KG1 (cell line): Measurements from ENCODE around the gene RNF111.
"Not testable (repeated sequence)": the region's sequence is repeated elsewhere in the genome, so short reads cannot be mapped to it uniquely, and the experiment has no call there.

Experiments
- DNase-seq: peaks from one replicate; lab custom pipeline; 2025; lab: John Stamatoyannopoulos, UW

RNF111 gene

DNA sequence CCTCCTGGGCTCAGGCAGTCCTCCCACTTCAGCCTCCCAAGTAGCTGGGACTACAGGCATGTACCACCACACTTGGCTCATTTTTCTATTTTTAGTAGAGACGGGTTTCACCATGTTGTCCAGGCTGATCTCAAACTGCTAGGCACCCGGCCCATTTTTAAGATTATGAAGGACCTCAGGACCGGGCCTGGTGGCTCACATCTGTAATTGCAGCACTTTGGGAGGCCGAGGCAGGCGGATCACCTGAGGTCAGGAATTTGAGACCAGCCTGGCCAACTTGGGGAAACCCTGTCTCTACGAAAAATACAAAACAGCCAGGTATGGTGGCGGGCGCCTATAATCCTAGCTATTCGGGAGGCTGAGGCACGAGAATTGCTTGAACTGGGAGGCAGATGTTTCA lies 12.8 kb downstream of the RNF111 start:
- DNase-seq, result not testable (repeated sequence)

DNA sequence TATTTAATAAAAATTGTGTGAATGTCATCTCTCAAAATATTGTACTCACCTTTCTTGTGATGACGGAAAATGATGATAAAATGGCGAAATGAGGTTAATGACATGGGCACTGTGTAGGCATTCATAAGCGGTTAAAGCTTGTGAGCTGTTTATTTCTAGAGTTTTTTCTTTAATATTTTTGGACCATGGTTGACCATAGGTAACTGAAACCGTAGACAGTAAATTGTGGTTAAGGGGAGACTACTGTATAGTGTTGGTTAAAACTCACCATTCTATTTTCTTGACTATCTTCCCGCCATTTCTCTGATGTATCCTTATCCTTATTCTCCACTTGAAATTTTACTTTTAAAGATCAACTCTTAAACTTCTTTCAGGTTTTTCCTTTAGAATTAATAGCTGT lies 14.5 kb downstream of the RNF111 start:
- no peak for DNase-seq

DNA sequence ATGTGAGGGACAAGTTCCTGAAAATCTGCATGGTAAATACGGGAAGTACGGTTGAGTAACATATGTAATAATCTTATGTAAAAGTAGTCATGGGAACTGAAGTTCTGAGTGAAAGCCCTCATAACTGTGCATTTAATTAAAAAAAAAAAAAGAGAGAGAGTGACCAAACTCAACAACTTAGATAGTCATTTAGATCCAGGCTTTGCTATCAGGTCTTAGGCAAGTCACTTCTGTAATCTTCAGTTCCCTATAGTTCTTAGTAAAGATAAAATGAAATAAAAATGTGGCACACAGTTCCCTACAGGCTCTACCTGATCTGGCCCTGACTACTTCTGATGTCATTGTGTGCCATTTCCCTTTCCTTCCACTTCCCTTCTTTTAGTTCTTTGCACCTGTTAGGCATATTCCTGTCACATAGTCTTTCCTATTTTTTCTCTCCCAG lies 15.0 kb downstream of the RNF111 start:
- DNase-seq, result no peak

DNA sequence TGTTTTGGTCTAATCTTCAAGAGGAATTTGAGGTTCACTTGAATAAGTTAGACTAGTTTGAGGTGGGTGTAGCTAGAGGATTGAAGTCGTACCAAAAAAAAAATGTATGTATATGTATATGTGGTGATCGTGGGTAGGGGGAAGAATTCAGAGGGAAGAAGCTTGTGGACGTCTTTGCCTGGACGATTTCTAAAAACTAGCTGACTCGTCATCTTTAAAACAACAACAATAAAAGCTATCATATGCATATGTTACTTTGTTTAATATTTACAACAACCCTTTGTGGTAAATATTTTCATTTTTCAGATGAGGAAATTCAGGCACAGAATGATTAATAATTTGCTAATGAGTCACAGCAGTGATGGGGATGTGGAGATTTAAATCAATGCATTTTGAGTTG lies 18.1 kb downstream of the RNF111 start:
- no peak for DNase-seq

GRCh38 chr15:59008086-59008485 lies 20.6 kb downstream of the RNF111 start:
- no peak for DNase-seq

GRCh38 chr15:59011262-59011952 lies 23.9 kb downstream of the RNF111 start:
- DNase-seq, result no peak

DNA sequence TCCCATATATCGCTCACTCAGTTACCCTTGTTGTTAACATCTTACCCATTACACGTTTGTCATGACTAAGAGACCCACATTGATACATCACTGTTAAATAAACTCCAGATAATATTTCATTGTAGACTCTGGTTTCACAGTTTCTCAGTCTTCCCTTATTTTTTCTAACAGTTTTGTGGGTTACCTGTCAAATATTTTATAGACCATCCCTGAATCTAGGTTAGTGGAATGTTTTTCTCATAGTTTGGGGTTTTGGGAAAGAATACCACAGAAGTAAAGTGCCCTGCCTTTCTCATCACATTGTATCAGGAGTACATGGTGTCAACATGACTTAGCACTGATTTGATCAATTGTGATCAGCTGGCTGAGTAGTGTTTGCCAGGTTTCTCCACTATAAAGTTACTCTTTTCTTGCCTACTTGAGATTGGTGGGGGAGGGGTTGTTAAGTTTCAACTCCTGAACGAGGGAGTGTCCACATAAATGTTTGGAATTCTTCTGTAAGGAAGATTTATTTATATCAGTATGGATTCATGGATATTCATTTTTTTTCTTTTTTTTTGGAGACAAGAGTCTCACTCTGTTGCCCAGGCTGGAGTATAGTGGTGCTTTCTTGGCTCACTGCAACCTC lies 25.9 kb downstream of the RNF111 start:
- no peak for DNase-seq

GRCh38 chr15:59014068-59014467 lies 26.6 kb downstream of the RNF111 start:
- no peak for DNase-seq

DNA sequence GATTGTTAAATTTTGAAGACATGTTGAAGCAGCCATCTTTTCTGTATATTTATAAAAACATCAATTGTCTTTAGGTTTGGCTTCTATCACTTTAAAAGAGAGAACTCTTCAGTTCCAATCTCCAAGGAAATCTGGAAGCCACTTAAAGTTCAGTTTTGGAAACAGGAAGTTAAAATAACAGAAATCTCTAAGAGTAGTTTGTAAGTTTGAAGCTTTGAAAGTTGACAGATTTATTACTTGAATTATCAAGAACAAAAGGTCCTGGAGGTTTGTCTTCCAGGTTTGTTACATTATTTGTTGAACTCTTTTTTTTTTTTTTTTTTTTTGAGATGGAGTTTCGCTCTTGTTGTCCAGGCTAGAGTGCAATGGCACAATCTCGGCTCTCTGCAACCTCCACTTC lies 30.0 kb downstream of the RNF111 start:
- DNase-seq, result peak; percentile 18

DNA sequence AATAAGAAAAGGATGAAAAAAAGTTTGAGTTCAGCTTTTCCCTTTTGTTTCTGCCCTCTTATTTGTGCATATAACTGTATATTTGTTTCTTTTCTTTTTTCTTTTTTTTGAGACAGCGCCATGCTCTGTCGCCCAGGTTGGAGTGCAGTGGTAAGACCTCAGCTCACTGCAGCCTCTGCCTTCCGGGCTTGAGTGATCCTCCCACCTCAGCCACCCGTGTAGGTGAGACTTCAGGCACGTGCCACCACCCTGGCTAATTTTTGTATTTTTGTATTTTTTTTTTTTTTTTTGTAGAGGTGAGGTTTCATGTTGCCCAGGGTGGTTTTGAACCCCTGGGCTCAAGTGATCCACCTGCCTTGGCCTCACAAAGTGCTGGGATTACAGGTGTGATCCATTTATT lies 31.4 kb downstream of the RNF111 start:
- DNase-seq, result no peak

DNA sequence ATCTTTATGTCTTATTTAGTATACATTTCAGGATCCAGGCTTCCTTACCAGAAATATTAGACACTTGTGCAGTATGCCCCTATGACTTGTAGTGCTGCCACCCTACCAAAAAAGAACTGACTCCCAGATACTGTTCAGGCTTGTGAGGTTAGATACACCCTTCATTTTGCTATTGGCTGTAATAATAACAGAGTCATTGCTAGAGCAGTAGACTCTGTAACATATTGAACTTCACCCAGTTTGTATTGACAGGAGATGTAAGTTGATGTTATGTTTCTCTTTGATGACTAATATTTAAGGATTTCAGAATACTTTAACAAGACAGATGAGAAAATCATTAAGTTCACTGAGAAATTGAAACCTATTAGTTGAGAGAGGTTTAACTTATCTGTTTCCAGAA lies 32.9 kb downstream of the RNF111 start:
- DNase-seq, result no peak

- DNase-seq, result no peak
These were observed 34.7 kb downstream of the RNF111 start for GRCh38 chr15:59022188-59022587.

DNA sequence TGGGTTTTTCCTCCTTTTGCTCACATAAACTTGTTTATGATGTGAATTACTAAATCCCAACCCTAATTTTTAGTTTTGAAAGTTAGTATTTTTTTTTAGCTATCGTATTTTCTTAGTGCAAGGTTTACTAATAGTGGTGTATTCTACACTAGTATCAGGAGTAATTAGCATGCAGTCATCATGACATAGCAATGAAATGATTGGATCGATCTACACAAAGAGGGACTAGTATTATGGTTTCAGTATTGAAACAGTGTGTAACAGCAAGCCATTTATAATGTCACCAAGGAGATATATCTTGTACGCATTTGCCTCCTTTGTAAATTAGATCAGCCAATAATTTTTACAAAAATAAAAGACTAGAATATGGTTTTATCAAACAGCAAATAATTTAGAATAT lies 38.7 kb downstream of the RNF111 start:
- no peak for DNase-seq

GRCh38 chr15:59028387-59028955 lies 41.0 kb downstream of the RNF111 start:
- no peak for DNase-seq

- DNase-seq, result no peak
These were observed 42.1 kb downstream of the RNF111 start for GRCh38 chr15:59029554-59029953.

DNA sequence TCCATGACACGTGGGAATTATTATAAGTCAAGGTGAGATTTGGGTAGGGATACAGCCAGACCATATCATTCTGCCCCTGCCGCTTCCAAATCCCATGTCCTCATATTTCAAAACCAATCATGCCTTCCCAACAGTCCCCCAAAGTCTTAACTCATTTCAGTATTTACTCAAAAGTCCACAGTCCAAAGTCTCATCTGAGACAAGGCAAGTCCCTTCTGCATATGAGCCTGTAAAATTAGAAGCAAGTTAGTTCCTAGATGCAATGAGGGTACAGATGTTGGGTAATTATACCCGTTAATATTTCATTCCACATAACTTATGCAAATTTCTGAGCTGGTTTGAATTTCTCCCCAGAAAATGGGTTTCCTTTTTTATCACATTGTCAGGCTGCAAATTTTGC lies 47.7 kb downstream of the RNF111 start:
- DNase-seq, result no peak

DNA sequence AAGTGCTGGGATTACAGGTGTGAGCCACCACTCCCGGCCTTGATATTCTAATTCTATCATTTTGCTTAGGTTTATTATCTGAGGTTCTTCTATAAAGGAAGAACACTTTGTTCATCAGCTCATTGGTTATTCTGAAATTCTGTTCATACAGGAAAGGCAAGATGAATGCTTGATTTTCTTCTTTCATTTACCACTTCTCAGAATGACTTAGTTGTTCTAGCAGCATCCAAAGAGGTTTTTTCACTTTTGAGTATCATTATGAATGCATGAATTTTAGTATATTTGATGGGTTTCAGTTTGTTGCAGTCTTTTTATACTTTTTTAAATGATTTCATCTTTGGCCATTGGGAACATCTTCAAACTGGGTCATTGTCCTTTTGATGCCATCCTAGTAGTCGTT lies 51.8 kb downstream of the RNF111 start:
- no peak for DNase-seq

DNA sequence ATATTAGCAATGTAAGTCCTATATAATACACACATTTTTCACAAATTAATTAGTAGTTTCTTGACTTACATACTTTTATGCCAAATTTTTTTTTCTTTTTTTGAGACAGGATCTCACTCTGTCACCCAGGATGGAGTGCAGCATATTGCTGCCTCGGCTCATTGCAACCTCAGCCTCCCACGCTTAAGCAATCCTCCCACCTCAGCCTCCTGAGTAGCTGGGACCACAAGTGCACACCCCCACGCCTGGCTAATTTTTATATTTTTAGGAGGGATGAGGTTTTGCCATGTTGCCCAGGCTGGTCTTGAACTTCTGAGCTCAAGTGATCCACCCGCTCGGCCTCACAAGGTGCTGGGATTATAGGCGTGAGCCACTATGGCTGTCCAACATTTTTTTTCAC lies 54.6 kb downstream of the RNF111 start:
- DNase-seq, result no peak

- DNase-seq, result no peak
These were observed 61.4 kb downstream of the RNF111 start for GRCh38 chr15:59048897-59049296.

- DNase-seq, result no peak
These were observed 64.7 kb downstream of the RNF111 start for GRCh38 chr15:59051873-59052861.

GRCh38 chr15:59052915-59053407 lies 65.5 kb downstream of the RNF111 start:
- DNase-seq, result no peak

DNA sequence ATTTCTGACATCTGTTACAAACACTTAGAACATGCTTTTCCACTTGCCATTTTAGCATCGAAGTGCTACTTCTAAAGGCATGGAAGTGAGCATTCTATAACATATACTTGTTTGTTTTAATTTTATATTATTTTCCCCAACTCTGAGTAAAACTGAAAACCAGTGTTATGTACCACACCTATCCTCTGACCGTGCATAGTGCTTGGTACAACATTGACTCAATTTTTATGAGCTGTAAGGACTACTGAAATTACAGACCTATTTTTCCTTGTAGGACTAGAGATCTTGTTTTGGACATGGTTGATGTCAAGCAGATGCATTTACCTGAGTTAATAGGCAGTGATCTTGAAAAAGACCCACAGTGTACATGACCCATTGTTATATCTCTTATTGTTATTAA lies 66.0 kb downstream of the RNF111 start:
- DNase-seq, result no peak
